Activated CD4-positive, alpha-beta T cell treated with anti-CD3 and anti-CD28 coated beads for 4 hours (primary cell): ENCODE results near the gene EPAS1.
A peak's percentile ranks its signal among the peaks of the same experiment; 100 is the strongest.

ENCODE experiments used
- DNase-seq, 2 donors: peaks; one replicate each; pipeline ENCODE4 v3.0.0-alpha.2; 2020

EPAS1 gene

DNA sequence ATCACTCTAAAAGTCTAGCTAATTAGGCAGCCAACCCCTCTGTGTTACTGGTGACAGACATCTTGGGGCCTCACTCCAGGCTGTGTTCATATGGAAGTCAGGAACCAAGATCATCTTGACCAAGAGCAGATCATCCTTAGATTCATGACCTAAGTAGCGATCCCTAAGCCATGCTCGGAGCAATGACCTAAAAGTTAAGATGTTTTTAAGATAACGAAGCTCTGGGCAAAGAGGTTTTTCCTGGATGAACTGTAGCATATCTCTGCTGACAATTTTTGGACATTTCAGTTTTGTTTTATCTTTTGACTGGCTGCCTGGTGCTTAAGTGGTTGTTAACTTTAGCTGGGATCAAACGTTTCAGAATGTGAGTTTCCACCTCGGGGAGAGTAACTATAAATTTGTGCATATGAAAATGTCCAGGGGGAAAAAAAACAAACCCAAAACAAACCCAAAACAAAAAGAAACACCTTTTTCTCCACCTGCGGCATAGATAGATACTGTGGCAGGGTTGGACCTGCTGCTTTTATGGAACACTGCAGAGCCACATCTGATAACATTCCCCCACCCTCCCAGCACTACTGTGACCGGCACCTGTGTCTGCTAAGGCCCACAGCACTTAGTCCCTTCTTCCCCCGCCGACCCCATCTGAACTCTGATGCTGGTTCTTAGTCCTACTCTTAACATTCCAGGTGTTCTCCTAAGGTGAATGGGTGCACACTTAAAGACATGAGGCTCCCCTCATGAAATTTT lies 45.5 kb downstream of the EPAS1 start:
- no peak for DNase-seq

DNA sequence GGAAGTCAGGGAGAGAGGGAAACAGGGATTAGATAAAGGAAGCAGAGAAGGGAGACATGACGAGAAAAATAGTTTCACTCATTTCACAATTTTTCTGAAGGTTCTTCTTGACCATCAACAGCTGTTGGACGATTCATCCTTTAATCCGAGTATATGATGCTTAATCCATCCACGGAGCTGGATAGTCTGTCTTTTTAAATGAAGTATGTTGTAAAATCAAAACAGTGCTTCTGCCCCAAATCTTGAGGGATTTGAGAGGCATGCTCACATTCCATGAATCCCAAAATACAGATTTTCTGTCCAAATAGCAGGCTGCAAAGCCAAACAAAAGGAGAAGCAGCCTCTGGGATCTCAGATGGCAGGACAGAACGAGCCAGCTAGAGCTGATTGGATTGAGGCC lies 47.5 kb downstream of the EPAS1 start:
- no peak for DNase-seq

DNA sequence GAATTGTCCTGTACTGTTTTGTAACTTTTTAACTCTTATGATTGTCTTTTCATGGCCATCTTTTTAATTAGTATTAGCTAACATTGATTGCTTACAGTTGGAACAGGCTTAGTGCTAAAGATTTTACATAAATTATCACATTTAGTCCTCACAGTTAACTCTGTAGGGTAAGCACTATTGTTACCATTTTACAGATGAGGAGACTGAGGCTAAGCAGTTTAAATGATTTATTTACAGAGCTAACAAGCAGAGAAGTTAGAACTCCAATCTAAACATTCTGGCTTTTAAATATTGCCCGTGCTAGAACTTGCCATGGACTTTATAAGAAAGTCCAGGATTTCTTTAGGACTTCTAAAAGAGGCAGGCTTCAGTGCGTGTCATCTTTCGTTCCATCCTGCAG lies 48.6 kb downstream of the EPAS1 start:
- no peak for DNase-seq

DNA sequence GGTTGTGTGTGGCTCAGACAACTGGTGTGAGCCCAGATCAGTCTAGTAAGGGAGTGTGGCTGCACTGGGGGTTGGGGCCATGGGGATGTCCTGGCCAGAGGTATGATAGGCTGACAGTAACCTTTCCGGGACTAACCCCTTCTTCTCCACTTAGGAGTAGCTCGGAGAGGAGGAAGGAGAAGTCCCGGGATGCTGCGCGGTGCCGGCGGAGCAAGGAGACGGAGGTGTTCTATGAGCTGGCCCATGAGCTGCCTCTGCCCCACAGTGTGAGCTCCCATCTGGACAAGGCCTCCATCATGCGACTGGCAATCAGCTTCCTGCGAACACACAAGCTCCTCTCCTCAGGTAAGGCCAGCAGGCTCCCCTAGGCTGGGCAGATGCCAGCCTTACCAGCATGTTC lies 49.5 kb downstream of the EPAS1 start:
- no peak for DNase-seq

DNA sequence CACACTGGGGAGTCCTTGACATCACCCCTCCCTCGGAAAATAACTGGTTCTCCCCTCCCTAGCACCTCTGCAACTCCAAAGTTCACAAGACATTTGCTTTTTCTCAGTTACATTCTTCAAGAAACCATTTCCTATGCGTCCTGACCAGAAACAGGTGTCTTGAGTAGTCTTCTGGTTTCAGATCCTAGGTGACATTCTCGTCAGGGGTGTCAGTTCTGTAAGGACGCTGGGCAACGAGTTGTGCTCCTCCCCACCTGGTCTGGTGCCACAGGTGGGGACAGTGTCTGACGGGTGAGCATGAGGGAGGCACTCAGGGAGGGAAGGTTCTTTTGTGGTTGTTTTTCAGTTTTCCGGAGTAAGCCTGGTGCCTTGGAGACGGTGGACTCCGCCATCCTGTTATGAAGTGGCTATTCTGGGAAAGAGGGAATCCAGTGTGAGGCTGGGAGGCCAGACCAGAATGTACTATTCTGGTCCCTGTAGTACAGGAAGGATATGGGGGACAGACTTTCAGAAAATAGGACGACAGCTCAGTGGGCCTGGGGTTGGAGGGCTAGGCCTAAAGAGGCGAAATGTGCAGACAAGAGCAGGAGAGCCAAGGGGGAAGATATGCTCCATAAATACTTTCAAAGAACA lies 50.6 kb downstream of the EPAS1 start:
- DNase-seq: no peak

DNA sequence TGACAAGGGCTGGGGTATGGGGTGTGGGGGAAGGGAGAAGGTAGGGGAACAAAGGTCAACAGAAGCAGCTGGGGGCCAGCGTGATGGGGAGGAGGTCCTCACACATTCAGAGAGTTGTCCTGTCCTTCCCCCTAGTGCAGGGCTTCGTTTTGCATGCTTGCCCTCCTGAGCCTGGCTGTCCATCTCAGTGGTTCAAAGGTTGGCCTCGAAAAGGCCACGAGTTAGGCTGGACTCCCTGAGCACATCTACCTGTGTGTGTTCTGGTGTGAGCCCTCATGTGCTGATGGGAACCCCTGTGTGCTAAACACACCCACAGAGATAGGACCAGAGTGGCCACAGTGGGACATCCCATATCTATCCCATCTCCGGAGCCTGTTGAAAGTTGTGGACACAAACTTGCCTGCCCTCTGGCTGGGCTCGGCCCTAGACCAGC lies 51.9 kb downstream of the EPAS1 start:
- DNase-seq: no peak

DNA sequence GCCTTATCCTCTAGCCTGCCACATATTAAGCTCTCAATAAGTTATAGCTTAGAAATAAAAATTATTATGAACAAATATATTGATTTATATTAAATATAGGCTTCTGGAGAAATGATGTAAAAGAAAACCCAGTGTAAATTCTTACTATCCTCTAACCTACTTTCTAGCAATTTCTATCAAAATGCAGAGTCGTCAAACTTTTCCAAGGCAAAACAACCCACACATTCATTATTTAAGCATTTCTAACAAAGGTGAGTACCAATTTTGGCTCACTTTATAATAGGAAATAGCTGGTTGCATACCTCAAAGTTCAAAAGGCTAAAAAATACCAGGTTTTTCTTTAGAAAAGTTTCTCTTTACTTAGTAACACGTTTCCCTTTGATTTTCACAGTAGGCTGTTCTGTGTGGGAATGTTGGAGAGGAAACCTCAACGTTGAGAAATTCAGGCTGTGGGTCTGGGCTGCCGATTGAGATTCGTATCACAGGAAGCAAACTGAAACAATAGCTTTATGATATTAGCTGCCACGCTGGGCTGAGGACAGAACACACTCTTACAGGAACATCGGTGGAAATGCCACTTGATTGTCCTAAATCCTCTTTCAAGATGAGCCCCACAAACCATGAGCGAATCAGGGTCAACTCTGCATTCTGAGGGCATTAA lies 53.0 kb downstream of the EPAS1 start:
- DNase-seq: peak in 1 of 2 donors; percentile 8

DNA sequence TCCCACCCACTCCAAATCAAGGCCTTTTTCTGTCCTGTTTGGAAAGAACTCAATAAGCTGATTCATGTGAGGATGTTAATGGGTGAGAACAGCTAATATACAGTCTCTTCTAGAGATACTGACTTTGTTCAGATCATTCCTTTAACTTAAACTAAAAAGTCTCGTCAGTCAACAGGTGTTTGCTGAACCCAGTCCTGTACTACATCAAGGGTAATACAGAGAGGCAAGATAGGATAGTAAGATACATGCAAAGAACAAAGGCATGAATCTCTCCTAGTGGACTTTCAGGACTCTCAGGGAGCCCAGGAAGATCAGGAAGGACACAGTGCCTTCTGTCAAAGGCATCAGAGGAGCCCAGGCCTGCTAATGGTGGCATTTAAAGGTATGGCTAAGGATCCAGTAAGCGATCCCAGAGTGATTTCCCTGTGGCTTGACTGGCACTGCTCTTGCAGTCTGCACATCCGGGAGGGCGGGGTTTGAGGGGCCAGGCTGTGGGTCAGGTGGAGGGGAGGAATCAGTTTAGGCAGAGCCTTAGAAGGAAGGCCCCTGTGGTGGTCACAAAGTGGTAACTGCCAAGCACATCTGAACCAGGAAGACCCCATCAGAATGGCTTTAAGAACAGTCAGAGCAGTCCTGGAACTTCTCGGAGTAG lies 54.0 kb downstream of the EPAS1 start:
- peak in 1 of 2 donors; percentile 9 for DNase-seq

DNA sequence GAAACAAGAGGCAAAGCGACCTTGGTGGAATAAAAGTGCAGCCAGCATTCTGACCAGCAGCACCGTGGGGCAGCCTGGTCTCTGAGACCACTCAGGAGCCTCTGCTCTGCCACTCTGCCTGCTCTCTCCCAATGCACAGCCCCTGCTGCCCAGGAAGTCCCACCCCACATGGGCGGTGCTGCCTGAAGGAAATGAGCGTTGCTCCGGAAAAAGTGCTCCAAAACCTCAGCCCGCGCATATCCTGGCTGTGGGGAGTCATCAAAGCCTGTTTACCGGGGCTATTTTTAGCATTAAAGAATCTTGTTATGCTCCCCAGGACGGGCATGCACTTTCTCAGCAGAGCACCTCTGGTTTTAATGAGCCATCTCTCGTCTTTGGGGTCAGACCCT lies 54.5 kb downstream of the EPAS1 start:
- peak; percentile 61 to 62 for DNase-seq

DNA sequence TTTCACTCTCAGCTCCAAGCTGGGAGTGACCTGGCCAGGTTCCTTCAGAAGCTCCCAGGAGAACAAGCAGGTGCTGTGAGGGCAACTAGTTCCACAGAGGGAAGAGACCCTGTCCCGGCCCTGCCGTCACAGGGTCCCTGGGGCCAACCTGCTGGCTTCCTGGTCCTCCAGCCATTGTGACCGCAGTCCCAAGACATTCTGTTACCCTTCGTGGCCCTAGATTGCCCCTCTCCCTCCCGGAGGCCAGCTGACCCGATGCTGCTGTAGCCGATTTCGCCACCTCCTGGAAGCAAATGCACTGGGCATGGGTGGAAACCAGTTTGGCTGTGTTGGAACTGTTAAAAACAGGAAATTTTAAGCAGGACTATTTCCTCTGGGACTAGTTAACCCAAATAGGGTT lies 55.4 kb downstream of the EPAS1 start:
- DNase-seq: no peak

DNA sequence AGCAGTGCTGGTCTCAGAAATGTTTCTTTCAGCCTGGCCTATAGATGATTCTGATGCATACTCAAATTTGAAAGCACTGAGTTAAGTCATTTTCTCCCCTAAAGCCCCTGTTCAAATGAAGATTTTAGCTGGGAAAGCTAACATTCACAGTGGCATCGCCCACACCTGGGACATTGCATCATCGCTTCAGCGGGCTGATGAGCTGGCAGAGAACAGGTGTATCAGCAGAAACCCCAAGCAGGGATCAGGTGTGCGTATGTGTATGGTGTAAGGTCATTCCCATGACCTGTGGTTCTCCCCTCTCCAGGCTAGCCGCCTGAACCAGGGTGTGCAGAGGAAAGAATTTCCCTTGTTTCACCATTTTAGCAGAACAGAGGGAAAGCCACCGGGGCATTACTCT lies 56.3 kb downstream of the EPAS1 start:
- peak in 1 of 2 donors; percentile 29 for DNase-seq

DNA sequence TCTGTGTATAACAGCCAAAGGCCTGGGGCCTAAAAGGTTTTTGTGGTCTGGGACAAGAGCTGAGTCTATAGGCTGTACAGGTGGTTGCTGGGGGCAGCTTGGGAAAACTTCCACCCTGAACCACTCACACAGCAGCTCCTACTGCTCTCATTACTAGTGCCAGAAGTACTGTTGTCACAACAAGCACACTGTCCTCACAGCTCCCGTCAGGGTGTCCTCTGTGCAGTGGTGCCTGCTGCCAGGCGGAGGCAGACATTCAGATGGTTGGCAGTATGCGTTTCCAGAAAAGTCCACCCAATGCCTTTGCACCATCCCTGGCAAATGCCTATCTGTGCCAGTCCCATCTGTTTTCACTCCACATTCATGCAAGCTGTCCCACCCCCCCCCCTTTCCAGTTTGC lies 58.5 kb downstream of the EPAS1 start:
- DNase-seq: no peak

DNA sequence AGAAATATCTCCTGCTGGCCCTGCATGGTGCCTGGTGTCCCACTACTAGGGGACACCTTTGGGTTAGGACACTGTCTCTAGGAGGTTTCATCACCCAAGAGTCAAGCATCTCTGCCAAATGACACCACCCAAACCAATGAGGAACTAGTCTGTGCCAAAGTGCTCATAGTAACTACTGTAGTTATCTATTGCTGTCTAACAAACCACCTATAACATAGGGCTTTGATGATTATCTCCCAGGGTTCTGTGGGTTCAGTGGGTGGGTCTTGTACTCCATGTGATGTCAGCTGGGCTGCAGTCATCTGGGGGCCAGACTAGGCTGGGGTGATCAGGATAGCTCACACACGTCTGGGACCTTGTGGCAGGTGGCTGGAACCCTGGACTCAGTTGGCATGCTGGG lies 59.8 kb downstream of the EPAS1 start:
- DNase-seq: no peak

DNA sequence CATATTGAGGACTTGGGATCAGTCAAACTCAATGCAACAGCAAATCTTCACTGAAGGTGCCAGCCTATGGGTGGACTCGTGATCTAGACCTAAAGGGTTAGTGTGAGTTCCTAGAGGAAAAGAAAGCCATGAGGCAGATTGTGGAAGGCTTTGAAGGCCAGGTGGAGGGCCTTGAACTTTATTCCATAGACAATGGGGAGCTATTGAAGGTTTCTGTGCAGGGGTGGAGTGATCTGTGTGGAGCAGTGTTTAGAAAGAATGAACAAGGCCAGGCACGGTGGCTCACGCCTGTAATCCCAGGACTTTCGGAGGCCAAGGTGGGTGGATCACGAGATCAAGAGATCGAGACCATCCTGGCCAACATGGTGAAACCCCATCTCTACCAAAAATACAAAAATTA lies 61.5 kb downstream of the EPAS1 start:
- no peak for DNase-seq

DNA sequence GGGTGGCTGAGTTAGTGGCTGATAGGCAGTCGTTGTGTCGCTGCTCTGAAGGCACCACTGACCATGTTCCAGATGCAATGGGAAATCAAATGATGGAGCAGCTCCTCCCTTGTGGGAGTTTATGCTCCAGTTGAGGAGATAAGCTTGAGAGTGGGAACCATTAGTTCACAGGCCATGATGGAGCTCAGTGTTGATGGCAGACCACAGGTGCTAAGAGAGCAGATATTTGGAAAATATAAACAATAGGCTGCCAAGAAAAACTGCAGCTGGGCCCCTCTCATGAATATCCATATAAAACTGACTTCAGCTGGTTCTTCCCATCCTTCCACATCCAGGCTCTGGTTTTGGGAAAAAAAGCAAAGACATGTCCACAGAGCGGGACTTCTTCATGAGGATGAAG lies 63.1 kb downstream of the EPAS1 start:
- no peak for DNase-seq

DNA sequence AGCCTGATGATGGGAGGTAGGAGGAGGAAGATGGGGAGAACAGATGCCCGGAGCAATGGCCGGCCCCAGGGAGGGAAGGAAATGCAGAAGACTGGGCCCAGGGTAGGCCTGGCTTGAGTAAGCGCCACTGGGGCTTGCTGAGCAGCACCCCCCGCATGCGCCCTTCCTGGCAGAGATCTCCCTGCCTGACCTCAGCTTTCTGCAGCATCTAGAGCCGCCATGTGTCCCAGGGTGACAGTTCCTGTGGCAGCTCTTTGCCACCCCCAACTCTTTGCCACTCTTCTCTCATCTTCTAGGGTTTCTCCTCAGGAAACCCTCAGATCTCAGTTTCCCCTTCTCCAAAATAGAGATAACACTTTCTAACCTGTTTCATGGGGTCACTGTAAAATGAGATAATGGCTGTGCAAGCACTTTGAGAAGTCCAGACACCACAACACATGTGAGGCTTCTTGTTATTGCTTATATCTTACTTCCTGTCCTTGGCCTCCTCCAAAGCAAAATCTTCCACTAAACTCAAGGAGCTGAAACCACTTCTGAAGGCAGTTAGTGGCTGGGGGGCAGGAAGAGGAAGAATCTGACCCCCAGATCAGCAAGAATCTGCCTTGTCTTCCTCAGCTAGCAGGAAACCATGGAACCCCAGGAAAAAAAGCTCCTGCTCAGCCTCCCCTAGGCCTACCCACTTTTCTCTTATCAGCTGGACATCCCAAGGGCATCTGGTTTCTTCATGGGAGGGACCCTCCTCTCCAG lies 64.9 kb downstream of the EPAS1 start:
- no peak for DNase-seq

DNA sequence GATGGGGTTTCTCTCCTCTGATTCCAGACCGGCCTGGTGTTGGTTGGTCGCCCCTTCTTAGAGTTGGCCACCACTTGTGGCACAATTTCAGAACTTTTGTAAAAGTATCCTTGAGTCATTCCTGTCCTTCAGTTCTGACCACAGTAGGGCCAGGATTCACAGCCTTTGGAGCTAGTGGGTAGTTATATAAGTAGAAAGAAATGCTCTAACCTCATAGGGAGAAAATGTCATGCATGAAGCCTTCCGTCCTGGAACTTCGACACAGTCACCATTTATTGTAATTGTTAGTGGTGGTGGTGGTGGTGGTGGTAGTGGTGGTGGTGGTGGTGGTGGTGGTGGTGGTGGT lies 65.4 kb downstream of the EPAS1 start:
- no peak for DNase-seq

DNA sequence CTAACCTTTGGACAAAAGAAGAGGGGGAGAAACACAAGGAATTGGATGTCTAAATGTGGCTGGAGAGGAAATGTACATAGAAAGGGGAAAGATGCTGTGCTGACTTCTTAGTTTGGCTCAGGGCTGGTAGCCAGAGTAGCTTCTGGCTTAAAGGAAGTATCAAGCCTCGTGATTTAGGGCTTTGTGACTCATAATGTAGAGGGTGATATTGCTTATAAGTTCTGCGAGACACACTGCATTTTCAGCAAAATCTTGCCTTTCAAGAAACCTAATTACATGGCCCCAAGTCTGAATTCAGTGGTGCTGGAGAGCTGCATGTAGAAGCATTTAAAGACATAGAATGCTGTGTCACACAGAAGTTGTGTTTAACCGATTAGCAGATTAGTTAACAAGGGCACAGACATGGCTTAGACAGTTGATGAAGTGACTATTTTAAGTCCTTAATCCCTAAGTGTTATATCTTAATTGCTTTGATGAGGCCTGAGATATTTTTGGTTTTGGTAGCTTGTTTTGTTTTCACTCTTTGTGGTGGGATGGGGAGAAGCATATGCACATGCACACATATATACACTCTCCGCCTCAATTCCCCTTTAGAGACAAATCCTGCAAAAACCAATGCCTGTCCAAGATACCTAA lies 66.4 kb downstream of the EPAS1 start:
- no peak for DNase-seq

DNA sequence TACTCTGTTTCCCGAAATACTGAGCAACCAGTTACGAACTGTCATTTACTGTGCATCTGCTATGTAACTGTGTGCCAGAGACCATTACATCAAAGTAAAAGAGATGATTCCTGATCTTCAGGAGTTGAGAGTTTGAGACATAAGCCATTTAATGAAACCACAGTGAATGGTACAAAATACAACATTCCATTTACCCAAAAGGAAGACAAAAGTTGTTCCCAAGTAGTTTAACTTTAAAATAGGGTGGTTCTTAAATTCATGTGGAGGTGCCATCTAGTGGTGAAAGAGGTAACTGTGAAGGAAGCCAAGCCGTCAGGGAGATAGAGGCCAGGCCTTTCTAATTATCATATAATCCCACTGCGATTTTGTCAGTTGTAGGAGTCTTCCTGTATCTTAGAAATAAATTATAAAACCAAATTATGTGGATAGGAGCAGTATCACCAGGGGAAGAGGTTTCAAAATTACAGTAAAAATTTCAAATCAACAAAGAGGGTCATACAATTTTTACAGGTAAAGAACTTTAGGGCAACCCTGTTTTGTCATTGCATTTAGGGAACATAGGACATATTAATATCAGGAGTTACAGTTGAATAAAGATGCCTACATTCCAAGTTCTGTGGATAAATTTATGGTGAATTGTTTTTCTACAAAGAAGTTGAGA lies 67.7 kb downstream of the EPAS1 start:
- DNase-seq: peak in 1 of 2 donors; percentile 51

DNA sequence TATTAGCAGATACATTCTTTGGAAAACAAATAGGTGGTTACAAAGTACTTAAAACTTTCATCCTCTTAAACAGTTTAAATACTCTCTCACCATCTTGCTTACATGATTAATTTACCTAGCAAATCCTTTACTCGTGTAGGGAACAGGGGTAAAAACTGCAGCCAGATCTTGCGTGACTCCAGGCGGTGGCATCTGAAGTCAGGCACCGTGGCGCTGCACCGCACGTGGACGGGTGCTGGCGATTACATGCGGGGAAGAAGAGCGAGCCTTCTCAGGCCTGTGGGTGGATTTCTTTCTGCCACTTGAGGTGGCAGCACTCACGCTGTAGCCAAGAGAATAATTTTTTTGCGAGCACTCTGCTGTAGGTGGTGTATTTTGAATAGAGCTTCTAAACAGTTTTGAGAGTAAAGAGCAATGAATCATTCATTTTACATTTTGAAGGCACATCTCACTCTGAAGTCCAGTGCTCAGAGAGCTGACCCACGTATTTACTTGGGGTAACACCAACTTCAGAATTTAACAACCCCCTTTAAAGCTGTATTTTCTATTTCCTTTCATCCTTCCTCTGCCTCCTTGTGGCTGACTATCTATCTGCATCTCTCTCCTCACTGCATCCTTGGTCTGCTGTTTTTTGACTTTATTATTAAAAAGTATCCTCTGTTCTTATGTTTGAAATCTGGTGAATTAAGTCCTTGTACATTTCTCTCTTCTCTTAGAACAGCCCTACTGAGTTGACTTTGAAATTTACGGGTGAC lies 68.9 kb downstream of the EPAS1 start:
- no peak for DNase-seq

DNA sequence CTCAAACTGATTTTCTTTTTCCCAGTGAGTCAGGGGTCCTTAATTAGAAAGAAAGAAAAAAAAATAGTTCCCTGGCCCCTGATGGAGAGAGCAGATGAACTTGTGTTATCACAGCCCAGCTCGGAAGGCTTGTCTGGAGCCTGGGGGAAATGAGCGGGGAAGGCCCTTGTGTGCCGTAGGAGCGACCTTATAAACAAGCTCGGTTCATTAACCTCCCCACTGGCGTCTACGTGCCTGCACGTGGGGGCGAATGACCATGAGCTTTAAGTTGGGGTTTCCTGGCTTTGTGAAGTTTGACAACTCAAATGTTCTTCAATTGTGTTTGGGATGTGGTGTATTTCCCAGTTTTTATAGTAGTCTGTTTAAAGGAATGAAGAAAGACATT lies 69.5 kb downstream of the EPAS1 start:
- no peak for DNase-seq
